ENCODE results near the gene RIMBP2. TPM values are rescaled to one million over a fixed set of nuclear protein-coding genes. Genes with fewer than 3 reads are reported as not detected.
"Not testable (repeated sequence)": the region's sequence is repeated elsewhere in the genome, so short reads cannot be mapped to it uniquely, and the experiment has no call there.

Gene RIMBP2
- total RNA-seq, 1 donor from 2014 or later, result 1.1 TPM

- peak; percentile 49 for DNase-seq (ENCODE audit: low spot score)
Measured at GRCh38 chr12:130707571-130707891, 8.6 kb downstream of the RIMBP2 start.

DNA sequence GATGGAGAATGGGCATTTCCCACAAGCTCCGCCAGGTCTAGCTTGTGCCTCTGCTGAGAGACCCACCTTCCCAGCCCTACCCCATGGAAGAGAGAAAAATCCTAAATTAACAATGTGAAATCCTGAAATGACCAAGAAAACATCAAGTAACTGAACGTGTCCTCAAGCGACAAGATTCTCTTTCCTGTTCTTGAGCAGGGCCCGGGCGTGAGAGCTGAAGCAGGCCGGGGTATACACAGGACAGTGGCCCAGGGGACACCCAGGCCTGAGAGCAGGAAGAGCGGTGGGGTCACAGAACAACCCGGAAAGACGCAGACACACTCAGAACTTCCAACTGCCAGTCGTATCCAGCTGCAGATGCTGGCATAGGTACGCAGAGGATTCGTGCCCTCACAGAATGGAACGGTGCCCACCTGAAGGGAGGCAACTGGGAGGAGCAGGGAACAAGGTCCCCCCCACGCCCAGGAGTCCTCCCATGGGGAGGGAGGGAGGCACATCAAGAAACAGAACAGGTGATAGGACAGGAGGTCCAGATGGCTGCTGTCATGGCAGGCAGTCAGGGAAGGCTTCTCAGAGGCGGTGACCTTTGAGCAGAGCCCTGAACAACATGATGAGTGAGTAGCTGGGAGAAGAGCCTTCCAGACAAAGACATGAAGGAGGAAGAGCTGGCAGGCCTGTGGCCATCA is 9.1 kb downstream of the RIMBP2 start:
- DNase-seq (ENCODE audit: low spot score), result peak; percentile 33

DNA sequence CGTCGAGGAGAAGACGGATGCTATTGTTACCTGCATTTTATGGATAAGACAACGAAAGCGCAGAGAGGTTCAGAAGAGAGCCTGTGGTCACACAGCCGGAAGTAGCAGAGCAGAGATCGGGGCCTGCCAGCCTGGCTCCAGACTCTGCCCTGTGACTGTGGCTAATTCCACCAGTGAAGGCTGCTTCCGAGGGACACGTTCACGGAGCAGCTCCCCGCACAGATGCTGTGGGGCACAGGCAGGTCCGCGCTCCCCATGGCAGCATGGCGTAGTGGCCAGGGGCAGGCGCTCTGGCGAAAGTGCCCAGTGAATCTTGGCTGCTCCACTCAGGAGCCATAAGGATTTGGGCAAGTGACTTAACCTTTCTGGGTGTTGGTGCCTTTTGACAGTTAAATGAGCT is 9.8 kb downstream of the RIMBP2 start:
- DNase-seq (ENCODE audit: low spot score), result peak; percentile 73

- peak; percentile 80 for DNase-seq (ENCODE audit: low spot score)
Measured at GRCh38 chr12:130705178-130705822, 10.8 kb downstream of the RIMBP2 start.

GRCh38 chr12:130704606-130705005 is 11.5 kb downstream of the RIMBP2 start:
- DNase-seq (ENCODE audit: low spot score), result peak; percentile 73

DNA sequence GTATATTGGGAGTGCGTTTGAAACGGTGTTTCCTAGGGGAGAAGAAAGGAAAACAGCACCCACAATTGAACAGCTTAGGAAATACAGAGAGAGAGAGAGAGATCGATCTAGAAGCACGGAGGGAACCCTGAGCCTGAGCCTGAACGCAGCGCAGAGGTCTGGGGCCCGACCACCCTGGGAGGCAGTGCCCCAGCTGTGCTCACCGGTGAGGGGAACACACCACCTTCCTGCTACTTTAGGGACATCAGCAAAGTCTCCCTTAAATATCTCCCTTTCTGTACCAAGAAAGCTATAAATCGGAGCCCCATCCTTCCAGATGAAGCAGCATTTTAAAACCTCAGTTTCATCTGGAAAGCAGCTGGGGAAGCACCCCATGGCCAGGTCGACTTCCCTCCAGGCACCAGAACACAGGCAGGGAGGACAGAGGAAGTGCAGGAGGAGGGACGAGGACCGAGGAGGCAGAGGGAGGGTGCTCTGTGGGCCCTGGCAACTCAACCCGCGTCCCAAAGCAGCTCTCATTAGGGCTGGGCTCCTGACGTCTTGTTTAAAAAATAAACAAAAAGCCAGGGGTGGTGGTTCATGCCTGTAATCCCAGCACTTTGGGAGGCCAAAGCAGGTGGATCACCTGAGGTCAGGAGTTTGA is 12.2 kb downstream of the RIMBP2 start:
- peak; percentile 76 for DNase-seq (ENCODE audit: low spot score)

GRCh38 chr12:130702966-130703732 is 12.9 kb downstream of the RIMBP2 start:
- peak; percentile 82 for DNase-seq (ENCODE audit: low spot score)

DNA sequence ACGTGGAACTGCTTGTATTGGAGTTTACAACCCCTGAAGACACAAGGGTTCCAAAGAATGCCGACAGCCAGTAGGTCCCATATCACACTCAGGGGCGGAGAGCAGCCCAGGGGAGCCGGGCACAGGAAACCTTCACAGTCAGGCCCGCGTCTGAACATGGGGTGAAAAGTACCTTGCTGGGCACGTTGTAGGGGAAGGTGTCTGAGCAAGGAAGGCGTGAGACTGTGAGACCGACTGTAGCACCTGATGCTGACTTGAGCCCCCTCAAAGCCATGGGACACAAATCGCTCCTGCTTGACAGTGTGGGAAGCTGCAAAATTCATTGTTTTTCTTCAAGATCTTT is 14.7 kb downstream of the RIMBP2 start:
- peak; percentile 49 for DNase-seq (ENCODE audit: low spot score)

GRCh38 chr12:130700492-130701401 is 15.4 kb downstream of the RIMBP2 start:
- peak; percentile 75 for DNase-seq (ENCODE audit: low spot score)

- DNase-seq (ENCODE audit: low spot score), result peak; percentile 81
Measured at GRCh38 chr12:130698106-130698505, 18.0 kb downstream of the RIMBP2 start.

DNA sequence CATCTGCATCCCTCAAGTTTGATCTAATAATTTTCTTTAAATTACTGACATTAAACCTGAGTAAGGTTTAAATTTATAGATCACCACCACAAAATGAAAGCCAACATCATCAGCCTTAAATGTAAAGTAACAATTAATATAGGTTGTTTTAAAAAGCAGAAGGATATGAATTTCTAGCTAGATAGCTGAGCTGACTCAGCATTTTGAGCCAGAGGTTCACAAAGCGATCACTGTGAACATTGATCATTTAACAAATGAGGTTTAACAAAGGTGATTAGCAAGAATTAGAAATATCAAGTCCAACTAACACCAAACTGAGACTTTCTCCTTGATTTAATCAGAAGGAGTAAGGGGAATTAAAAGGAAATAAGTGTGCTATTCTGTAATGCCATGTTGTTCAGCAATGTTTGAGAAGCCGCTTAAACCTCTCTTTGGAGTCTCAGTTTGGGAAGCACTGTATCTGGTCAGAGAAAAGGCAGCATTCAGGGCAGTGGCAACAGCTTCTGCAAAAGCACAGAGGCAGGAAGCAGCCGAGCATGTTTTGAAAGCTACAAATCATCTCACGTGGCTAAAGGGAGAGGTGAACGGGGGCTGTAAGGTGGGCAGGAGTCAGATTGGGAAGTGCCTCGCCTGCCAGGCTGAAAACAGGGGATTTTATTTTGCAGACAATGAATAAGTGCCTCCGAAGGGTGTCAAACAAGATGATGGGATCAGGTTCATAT is 19.6 kb downstream of the RIMBP2 start:
- DNase-seq (ENCODE audit: low spot score), result no peak

GRCh38 chr12:130695061-130695460 is 21.0 kb downstream of the RIMBP2 start:
- no peak for DNase-seq (ENCODE audit: low spot score)

- DNase-seq (ENCODE audit: low spot score), result no peak
Measured at GRCh38 chr12:130689408-130690405, 26.4 kb downstream of the RIMBP2 start.

DNA sequence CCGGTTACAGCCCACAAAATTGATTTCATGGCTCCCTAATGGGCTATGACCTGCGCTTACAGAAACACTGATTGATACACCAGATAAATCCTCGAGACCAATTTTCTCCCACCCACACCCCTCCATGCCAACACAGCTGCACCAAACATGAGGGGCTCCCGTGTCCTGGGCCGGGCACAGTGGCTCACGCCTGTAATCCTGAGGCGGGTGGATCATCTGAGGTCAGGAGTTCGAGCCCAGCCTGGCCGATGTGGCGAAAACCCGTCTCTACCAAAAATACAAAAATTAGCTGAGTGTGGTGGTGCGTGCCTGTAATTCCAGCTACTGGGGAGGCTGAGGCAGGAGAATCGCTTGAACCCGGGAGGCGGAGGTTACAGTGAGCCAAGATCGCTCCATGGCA is 27.1 kb downstream of the RIMBP2 start:
- DNase-seq (ENCODE audit: low spot score), result not testable (repeated sequence)

- no peak for DNase-seq (ENCODE audit: low spot score)
Measured at GRCh38 chr12:130687796-130688778, 28.0 kb downstream of the RIMBP2 start.

DNA sequence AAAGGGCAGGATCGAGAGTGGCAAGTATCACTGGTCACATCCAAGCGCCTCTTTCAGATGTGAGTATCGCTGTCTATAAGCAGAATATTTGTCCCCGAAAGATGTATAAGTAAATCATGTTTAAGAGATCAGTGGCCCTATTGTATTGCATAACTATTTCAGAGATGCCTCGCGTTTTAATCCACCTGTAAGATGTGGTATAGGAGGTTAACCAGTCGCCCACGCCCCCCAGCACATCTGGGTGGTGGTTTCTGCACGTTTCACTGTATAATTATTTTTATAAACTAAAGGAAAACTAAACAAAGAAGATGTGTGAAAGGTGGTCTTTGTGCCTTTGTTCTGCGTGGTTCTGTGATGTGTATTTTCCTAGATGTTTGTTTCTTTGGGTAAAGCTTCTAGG is 28.9 kb downstream of the RIMBP2 start:
- no peak for DNase-seq (ENCODE audit: low spot score)

DNA sequence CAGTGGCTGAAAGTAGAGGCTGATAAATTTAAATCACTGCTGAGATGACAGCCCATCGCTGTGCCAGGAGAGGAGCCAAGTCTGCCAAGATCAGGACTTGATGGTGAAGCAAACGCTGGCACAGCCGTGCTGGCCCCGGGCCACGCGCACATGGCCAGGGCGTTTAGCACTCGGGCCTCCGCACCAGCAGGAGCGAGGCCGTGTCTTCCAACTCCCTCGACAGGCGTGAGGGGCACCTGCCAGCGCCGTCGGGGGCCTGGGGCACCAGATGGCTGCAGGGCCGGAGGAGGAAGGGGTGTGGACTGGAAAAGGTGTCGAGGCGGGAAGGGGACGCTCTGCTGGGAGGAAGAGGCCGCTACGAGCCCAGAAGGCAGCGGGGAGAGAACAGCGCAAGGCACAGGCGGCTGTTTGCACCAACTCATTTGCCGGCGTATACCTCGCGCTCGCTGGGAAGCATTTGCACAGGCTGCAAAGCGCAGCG is 29.5 kb downstream of the RIMBP2 start:
- no peak for DNase-seq (ENCODE audit: low spot score)

GRCh38 chr12:130685850-130686249 is 30.2 kb downstream of the RIMBP2 start:
- DNase-seq (ENCODE audit: low spot score), result no peak

All from mesenteric fat pad (tissue), 1 donor.